GM21360 (cell line): ENCODE results near the gene ANKS1B.

Experiments used
- ATAC-seq: cut with Tn5 transposase; IDR thresholded peaks from one replicate; pipeline ENCODE4 v1.9.1; 2021; ENCODE audit warnings: mild to moderate bottlenecking, moderate library complexity; ENCODE audit not compliant: unreplicated experiment

The ANKS1B gene

GRCh38 chr12:99966429-99966828, 18.3 kb downstream of the ANKS1B start:
- ATAC-seq = no peak

GRCh38 chr12:99960311-99960710, 24.4 kb downstream of the ANKS1B start:
- ATAC-seq = no peak

DNA sequence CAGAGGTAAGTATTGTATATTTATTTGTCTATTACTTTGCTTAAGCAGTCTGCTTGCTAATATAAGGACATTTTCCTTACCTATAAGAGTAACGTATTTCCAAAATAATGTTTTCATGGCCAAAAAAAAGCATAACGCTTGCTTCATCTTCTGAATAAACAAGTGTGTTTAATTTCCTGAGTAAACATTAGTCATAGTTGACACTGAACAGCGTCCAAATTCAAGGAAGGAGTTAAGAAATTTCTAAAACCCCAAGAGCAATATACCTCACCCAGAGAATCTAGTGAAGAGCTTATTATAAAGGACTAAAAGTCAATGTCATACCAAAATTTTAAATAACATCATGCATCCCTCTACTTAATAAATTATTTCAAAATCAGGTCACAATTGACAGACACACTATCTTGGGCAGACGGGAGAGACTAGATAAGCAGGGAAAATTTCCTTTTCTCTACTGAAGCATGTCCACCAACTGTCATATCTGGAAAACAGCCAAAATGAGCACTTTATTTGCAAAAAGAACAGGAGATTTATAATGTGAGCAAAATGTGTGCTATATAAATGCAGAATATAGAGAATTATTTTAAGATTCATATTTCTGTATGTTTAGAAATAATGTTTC, 25.1 kb downstream of the ANKS1B start:
- ATAC-seq = no peak

DNA sequence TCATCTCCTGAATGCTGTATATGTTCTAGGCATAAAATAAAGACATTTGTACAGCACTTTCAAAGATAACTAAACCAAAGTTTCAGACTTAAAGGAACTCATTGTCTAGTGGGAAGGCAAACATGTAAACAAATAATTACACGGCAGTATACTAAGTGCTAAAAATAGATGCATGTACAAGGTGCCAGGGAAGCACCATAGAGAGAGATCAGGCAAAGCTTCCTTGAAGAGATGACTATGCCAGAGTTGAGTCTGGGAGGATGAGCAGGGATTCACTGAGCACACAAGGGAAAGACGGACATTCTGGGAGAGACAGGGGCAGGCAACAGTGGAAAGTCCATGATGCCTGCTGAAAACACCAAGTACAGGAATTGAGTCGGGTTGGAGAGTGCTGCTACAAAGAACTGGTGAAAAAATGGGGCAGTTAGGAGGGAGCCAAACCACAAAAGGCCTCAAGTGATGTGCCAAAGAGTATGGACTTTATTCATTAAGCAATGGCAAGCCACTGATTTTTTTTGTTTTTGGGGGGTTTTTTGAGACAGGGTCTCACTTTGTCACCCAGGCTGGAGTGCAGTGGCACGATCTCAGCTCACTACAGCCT, 26.8 kb downstream of the ANKS1B start:
- ATAC-seq = no peak

GRCh38 chr12:99954724-99955123, 30.0 kb downstream of the ANKS1B start:
- no peak for ATAC-seq

DNA sequence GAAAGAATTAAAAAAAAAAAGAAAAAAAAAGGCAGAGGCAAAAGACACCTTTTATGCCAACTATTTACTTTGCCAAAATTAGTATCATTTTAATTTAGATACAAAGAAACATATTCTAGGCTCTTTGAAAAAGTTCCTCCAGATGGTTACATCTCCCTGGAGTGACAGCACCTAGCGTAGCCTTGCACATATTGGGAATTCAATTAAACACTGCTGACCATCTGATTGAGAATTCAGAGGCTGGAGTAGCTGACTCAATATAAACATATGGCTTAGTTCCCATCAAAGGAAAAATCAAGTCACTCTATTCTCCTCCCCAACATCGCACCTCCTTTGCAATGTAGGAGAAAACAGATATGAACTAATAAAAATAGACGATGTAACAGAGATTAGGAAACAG, 36.4 kb downstream of the ANKS1B start:
- ATAC-seq = no peak

DNA sequence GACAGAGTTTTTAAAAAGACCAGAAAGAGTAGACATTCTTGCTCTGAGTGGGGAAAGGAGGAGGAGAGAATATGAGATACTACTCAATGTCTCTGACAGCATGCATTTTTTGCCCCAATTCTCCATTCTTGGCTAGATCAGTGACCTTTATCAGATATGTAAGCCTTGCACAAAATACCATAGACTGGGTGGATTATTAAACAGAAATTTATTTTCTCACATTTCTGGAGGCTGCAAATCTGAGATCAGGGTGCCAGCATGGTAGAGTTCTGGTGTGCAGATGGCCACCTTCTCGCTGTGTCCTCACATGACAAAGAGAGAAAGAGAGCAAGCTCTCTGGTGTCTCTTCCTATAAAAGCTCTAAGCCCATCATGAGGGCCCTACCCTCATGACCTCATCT, 38.6 kb downstream of the ANKS1B start:
- ATAC-seq = no peak

GRCh38 chr12:99935608-99936007, 49.1 kb downstream of the ANKS1B start:
- no peak for ATAC-seq

- no peak for ATAC-seq
Observed at GRCh38 chr12:99926511-99927169, 58.1 kb downstream of the ANKS1B start.

DNA sequence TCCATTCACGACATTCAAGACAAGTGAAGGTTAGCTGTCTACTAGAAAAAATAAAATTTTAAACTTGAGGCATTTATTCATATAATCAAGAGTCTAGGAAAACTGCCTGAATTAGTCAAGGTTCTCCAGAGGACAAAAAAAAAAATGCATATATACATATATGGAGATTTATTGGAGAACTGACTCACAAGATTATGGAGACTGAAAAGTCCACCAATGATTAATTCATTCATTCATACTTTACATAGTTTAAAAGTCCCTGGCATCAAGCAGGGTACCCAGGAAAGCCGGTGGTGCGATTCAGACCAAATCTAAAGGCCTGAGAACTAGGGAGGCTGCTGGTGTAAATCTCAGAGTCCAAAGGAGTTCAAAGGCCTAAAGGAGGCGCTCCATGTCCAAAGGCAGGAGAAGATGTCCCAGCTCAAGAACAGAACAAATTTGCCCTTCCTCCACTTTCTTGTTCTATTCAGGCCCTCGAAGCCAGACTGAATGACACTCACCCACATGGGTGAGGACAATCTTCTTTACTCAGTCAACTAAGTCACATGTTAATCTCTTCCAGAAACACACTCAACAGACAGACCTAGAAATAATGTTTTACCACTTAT, 64.3 kb downstream of the ANKS1B start:
- no peak for ATAC-seq

DNA sequence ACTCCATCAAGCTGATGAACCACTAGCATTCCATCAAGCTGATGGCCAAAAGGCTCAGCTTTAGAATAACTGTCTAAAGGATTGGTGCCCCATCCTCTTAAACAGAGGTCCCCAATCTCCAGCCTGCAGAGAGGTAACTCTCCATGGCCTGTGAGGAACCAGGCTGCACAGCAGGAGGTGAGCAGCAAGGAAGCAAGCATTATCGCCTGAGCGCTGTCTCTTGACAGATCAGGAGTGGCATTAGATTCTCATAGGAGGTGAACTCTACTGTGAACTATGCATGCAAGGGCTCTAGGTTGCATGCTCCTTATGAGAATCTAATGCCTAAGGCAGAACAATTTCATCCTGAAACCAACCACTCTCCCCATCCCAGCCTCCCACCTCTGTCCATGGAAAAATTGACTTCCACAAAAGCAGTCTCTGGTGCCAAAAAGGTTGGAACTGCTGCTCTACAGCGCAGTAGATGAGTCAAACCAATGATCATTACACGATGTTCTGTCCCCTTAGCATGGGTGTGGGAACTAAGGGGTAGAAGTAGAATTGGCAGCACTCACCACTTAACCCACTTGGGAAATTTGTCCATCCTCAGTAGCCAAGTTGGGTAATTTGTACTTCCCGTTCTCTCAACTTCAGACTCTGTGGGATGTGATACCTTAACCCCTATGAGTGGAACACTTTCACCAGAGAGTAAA, 66.9 kb downstream of the ANKS1B start:
- no peak for ATAC-seq

DNA sequence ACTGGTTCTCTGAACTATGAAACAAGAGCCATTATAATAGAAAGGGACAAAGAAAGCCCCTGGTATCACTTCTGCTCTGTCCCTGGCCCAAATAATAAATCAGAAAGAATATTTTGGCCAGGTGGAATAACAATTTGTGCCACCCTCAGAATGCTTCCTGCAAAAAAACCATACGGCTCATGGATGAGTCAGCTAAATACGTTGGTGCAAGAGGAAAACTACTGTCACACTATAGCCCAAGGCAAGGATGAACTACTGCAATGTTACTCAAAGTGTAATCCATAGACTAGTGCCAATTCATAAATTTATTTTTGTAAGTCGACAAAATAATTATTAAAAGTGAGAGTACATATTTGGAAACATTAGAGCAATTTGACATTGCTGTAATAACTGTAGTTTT, 68.2 kb downstream of the ANKS1B start:
- ATAC-seq = no peak

DNA sequence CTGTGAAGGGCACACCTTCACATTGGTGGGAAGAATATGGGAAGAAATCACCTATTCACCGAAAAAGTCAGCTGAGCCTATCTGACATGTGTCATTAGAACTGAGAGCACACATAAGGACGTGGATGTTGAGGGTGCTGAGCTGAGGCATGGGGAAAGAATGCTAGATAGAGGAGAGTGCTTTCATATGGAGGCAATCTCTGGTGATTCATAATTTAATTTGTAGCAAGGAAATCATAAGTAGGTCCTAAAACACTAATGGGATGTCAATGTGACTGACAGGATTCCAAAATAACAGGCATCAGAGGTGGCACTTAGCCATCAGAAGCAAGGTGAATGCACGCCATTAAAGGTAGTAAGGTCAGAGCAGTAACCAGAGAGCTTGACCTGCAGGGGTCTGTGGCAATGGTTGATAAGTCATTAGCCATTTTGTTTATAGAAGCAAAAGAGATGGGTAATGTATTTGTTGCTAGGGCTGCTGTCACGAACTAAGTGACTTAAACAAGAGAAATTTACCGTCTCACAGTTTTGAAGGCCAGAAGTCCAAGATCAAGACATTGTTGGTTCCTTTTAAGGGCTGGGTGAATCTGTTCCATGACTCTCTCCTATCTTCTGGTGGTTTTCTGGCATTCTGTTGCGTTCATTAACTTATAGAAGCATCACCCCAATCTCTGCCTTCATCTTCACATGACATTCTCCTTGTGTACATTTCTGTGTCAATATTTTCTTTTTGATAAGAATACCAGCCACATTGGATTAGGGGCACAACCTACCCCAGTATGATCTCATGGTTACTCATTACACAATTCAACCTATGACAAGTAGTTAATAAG, 69.3 kb downstream of the ANKS1B start:
- no peak for ATAC-seq

DNA sequence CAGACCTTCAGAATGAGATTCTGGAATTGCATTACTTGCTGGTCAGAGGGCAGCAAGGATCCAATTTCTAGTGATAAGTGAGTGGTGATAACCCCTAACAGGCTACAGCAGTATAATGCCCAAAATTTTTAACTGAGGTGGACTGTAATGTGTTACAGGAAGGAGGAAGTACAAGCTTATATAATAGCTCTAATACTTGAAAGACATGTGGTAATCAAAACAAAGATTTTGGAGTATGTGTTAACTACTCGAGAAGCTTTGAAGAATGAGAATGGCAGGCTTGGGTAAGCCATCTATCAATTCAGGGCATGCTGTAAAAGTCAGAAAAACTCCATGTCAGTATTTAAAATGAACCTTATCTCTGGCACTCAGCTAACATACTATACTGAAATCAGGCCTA, 70.5 kb downstream of the ANKS1B start:
- no peak for ATAC-seq

DNA sequence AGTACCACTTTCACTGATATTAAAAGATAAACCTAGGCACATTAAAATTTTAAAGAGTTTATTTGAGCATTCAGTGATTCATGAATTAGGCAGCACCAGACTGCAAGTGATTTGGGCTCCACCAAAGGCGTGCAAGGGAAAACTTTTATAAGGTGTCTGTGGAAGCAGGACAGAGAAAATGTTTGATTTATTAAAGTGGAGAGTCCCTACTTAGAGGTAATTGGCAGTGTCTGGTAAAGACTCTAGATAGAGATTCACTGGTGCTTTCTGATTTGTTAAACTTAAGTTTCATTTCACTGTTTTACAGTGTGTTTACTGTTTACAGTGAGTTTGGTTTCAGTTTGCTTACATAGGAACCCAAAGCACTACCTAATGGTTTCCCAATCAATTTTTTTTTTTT, 72.8 kb downstream of the ANKS1B start:
- peak; percentile 88 for ATAC-seq

DNA sequence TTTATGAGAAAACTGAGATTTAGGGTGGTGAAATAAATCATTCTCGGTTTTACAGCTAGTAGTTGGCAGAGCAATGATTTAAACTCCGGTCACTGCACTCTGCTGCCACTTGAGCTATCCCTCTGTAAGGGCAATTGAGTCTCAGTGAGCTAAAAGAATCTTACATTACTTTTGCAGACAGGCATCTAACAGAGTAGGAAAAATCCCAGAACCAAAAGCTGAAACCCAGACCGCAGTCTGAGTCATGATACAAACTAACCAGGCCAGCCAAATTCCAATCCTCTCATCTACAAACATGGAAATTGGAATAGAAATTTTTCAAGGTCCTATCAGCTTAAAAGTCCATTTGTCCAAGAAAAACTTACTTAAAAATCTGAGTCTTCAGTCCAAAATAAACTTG, 73.7 kb downstream of the ANKS1B start:
- ATAC-seq = no peak

- peak; percentile 65 for ATAC-seq
Observed at GRCh38 chr12:99910342-99910741, 74.4 kb downstream of the ANKS1B start.

DNA sequence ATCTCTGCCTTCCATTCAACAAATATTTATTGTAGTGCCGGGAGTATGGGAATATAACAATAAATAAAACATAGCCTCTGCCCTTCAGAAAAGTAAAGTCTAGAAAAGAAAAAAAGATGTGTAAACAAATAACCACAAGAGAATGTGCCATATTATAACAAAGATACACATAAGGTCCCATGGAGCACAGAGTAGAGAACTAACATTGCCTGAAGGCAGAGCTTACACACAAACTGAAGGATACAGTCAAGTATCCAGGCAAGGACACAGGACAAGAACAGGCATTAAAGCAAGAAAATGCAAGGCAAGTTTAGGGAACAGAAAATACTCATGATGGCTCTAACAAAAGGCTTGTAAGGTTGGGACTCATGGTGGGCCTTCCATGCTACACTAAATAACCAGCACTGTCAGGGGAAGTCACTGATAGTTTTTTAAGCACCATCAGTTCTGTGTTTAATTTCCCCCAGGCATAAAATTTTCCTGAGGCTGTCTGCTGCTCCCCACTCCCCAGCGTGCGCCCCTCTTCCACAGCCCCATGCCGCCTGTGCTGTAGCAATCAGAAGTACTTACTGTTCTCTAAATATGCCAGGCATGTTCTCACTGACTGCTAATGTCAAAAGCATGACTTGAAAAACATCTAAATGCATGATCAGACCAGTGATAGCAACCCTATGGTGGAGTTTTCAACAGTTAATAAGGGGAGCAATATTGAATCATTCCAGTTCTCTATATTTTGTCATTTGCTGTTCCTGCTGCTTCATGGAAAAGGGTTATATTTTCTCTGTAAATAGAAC, 77.8 kb downstream of the ANKS1B start:
- ATAC-seq = no peak

DNA sequence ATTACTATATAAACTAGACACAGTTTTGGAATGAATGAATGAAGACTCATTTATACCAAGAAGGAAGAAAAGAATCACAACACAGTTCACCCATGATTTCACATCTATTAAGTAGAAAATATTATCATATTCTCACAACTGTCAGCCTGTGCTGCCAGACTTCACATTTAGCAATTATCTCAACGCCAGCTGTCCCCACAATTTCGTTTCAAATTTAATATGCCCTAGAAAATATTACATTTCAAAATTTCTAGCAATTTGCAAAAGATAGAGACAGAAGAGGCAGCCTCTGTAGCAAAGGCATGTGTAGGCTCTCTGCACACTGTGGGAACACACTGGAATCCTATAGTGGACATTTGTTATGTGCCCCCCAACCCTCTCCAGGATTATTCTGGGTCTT, 83.6 kb downstream of the ANKS1B start:
- no peak for ATAC-seq

DNA sequence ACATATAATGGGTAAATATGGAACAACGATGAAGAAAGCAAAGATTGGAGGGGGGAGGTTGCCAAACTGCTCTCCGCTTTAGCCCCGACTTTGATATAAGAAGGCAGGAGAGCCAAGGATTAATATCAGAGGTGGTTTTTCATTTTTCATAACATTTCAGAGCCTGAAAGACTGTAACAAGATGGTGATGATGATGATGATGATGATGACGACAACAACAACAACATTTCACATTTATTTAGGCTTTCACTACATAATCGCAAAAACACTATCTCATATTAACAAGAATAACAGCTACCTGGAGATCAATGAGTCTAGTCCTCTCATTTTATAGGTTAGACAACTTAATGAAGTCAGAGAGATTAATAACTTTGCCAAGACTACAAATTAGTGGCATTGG, 86.1 kb downstream of the ANKS1B start:
- ATAC-seq = no peak
